WTC11 (cell line): ENCODE results near the gene FA2H.

Experiments
- ESRRA ChIP-seq: sonication (generic); formaldehyde crosslinking; IDR thresholded peaks from 2 replicates; pipeline ENCODE4 v1.8.1; 2022; ENCODE audit warnings: mild to moderate bottlenecking, missing genetic modification reagents, borderline replicate concordance
- NFYB ChIP-seq: sonication (generic); formaldehyde crosslinking; conservative IDR thresholded peaks from 2 replicates; pipeline ENCODE4 v1.8.0; 2022; ENCODE audit warnings: low read depth, missing genetic modification reagents
- NR2C2 ChIP-seq: sonication (generic); formaldehyde crosslinking; IDR thresholded peaks from 2 replicates; pipeline ENCODE4 v1.8.0; 2022; ENCODE audit warnings: mild to moderate bottlenecking, missing genetic modification reagents
- TEAD4 ChIP-seq: sonication (generic); formaldehyde crosslinking; IDR thresholded peaks from 2 replicates; pipeline ENCODE4 v1.8.0; 2022; ENCODE audit warnings: mild to moderate bottlenecking, missing genetic modification reagents
- ZNF263 ChIP-seq: sonication (generic); formaldehyde crosslinking; IDR thresholded peaks from 2 replicates; pipeline ENCODE4 v1.8.1; 2022; ENCODE audit warnings: low read depth, mild to moderate bottlenecking, moderate library complexity, missing genetic modification reagents
- TF ChIP-seq, protein P1 (sequence below): fragments of 200-600 bp; IDR thresholded peaks from 2 replicates; pipeline ENCODE4 v1.8.0; 2022; ENCODE audit warnings: antibody characterized with exemption
- TF ChIP-seq, protein P2 (sequence below): sonication (generic); formaldehyde crosslinking; IDR thresholded peaks from 2 replicates; pipeline ENCODE4 v1.8.0; 2022; ENCODE audit warnings: mild to moderate bottlenecking, missing genetic modification reagents
- TF ChIP-seq, protein P3 (sequence below): sonication (generic); formaldehyde crosslinking; IDR thresholded peaks from 2 replicates; pipeline ENCODE4 v1.8.1; 2022; ENCODE audit warnings: mild to moderate bottlenecking, missing genetic modification reagents, moderate library complexity, borderline replicate concordance
- TF ChIP-seq, protein P4 (sequence below): sonication (generic); formaldehyde crosslinking; IDR thresholded peaks from 2 replicates; pipeline ENCODE4 v1.8.1; 2023; ENCODE audit warnings: mild to moderate bottlenecking, missing genetic modification reagents

DNA sequence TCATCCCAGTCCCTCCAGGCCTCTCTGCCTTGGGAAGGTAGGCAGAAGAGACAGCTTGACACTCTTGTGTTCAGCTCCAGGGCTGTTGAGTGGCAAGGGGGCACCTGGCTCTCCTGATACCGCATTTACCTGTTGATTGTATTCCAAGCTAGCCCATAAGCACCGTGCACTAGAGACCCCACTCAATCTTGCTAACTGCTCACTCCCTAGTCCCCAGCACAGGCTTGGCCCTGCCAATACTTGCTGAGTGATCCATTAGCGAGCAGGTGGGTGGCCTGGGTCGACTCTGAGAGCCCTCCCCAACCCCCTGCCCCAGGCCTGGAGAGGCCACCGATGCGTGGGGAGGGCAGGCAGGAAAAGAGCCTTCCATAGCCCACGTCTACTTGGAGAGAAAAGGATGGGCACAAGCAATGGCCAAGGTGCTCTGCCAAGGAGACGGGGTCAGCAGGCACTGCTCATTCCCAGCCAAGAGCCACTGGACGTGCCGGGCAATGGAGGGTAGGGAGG lies 29.5 kb downstream of the FA2H start:
- TF ChIP-seq, protein P1, sequence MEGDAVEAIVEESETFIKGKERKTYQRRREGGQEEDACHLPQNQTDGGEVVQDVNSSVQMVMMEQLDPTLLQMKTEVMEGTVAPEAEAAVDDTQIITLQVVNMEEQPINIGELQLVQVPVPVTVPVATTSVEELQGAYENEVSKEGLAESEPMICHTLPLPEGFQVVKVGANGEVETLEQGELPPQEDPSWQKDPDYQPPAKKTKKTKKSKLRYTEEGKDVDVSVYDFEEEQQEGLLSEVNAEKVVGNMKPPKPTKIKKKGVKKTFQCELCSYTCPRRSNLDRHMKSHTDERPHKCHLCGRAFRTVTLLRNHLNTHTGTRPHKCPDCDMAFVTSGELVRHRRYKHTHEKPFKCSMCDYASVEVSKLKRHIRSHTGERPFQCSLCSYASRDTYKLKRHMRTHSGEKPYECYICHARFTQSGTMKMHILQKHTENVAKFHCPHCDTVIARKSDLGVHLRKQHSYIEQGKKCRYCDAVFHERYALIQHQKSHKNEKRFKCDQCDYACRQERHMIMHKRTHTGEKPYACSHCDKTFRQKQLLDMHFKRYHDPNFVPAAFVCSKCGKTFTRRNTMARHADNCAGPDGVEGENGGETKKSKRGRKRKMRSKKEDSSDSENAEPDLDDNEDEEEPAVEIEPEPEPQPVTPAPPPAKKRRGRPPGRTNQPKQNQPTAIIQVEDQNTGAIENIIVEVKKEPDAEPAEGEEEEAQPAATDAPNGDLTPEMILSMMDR: no peak
- TF ChIP-seq TEAD4: no peak
- TF ChIP-seq, protein P2, sequence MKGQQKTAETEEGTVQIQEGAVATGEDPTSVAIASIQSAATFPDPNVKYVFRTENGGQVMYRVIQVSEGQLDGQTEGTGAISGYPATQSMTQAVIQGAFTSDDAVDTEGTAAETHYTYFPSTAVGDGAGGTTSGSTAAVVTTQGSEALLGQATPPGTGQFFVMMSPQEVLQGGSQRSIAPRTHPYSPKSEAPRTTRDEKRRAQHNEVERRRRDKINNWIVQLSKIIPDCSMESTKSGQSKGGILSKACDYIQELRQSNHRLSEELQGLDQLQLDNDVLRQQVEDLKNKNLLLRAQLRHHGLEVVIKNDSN: no peak
- no peak for TF ChIP-seq NFYB (CRISPR knock-in tag)
- no peak for TF ChIP-seq ZNF263 (CRISPR knock-in tag)
- TF ChIP-seq ESRRA (CRISPR knock-in tag): no peak
- TF ChIP-seq NR2C2 (CRISPR knock-in tag): no peak
- TF ChIP-seq, protein P3, sequence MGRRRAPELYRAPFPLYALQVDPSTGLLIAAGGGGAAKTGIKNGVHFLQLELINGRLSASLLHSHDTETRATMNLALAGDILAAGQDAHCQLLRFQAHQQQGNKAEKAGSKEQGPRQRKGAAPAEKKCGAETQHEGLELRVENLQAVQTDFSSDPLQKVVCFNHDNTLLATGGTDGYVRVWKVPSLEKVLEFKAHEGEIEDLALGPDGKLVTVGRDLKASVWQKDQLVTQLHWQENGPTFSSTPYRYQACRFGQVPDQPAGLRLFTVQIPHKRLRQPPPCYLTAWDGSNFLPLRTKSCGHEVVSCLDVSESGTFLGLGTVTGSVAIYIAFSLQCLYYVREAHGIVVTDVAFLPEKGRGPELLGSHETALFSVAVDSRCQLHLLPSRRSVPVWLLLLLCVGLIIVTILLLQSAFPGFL (CRISPR knock-in tag): no peak
- TF ChIP-seq, protein P4, sequence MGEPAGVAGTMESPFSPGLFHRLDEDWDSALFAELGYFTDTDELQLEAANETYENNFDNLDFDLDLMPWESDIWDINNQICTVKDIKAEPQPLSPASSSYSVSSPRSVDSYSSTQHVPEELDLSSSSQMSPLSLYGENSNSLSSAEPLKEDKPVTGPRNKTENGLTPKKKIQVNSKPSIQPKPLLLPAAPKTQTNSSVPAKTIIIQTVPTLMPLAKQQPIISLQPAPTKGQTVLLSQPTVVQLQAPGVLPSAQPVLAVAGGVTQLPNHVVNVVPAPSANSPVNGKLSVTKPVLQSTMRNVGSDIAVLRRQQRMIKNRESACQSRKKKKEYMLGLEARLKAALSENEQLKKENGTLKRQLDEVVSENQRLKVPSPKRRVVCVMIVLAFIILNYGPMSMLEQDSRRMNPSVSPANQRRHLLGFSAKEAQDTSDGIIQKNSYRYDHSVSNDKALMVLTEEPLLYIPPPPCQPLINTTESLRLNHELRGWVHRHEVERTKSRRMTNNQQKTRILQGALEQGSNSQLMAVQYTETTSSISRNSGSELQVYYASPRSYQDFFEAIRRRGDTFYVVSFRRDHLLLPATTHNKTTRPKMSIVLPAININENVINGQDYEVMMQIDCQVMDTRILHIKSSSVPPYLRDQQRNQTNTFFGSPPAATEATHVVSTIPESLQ (CRISPR knock-in tag): no peak
